ENCODE measurements around the gene UNC93B1. TPM values are rescaled to one million over a fixed set of nuclear protein-coding genes. Genes with fewer than 3 reads are reported as not detected.

The UNC93B1 gene
- total RNA-seq, 1 experiment from 2014 or later, result 23.3 TPM

DNA sequence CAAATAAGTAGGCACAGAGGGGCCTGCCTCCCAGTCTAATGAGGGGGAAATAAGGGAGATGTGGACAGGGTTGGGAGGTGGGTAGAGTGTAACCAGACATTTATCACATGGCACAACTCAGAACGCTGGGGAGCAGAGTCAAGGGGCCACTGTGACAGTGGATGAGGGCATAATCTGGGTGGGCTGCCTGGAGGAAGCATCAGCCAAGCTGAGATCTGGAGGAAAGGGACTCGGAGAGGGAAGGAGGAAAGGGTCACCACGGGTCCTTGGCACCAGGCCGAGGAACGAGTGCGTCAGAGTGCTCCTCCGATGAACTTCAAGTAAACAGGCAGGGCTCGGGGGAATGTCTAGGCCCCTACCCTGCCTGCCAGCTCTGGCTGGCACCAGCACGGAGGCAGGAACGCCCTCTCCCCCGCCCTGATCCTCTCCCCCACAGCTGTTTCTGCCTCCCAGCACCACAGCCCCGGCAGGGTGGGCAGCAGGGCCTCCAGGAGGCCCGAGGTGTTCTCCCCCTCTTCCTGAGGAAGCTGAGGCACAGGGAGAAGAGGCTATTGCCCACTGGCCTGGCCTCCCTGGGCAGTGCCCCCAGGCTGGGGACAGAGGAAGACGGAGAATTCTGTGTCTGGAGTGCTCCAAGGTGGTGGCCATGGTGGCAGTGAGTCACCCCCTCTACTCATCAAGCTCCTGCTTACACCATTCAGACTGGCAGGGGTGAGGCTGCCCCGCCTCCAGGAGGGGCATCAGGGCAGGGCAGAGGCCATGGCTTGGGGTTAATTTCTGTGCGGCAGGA is 10.5 kb upstream of the UNC93B1 start:
- Histone ChIP-seq H3K27me3 (ENCODE audit: insufficient read depth, low read length) (no peaks in the 10 kb centered on the region), H3K18ac (ENCODE audit: insufficient read length, low read depth, low read length) (no peak overlapping the region), H2AK5ac (ENCODE audit: insufficient read length, low read length) (no peak overlapping the region), H3K4me2 (ENCODE audit: insufficient read depth, insufficient read length, low read length) (no peak overlapping the region), H3K56ac (ENCODE audit: insufficient read length, low read depth, low read length) (no peak overlapping the region), H4K5ac (ENCODE audit: insufficient read length, low read depth, low read length) (no peak overlapping the region), H4K8ac (replicated peaks; ENCODE audit: insufficient read length, low read depth, low read length) (no peak overlapping the region), H2BK5ac (ENCODE audit: insufficient read length, low read length) (no peak overlapping the region), H3K79me1 (ENCODE audit: insufficient read depth, low read depth, low read length, poor library complexity, severe bottlenecking) (no peaks in the 10 kb centered on the region), H3K14ac (ENCODE audit: insufficient read depth, low read length) (no peak overlapping the region), H3K9ac (ENCODE audit: extremely low read depth, insufficient read length, low read length) (no peak overlapping the region), H3K4me1 (ENCODE audit: insufficient read depth, low read length) (no peaks in the 10 kb centered on the region), H3K9me3 (ENCODE audit: control insufficient read depth, low read depth, low read length) (no peaks in the 10 kb centered on the region), H3K79me2 (ENCODE audit: insufficient read depth, low read length) (no peaks in the 10 kb centered on the region), H4K20me1 (ENCODE audit: control insufficient read depth, insufficient read depth, insufficient read length) (no peaks in the 10 kb centered on the region), H2BK120ac (ENCODE audit: low read depth, low read length, poor library complexity, severe bottlenecking) (no peak overlapping the region), H4K91ac (ENCODE audit: insufficient read length, low read depth, low read length) (no peak overlapping the region), H3K27ac (ENCODE audit: insufficient read length, low read depth, low read length) (no peak overlapping the region), H3K4ac (ENCODE audit: low read depth, low read length) (no peak overlapping the region), H2BK15ac (ENCODE audit: low read depth, low read length) (no peak overlapping the region), H2AFZ (ENCODE audit: low read length) (no peak overlapping the region), H2BK20ac (ENCODE audit: low read depth, low read length, poor library complexity, severe bottlenecking) (no peak overlapping the region), H3K23me2 (ENCODE audit: insufficient read length, low read depth, low read length, poor library complexity, severe bottlenecking) (no peaks in the 10 kb centered on the region), H3T11ph (ENCODE audit: low read length) (no peak overlapping the region), H3K23ac (ENCODE audit: insufficient read length, low read depth, low read length) (no peak overlapping the region), H2BK12ac (ENCODE audit: insufficient read length, low read depth, low read length) (no peak overlapping the region)
- Mint-ChIP-seq H3K4me3 (peak overlapping the region in 1 of 2 experiments; percentile 42; a peak in 1 of 5 replicates), H3K27me3 (ENCODE audit: low read depth) (peaks cover 2% of the 10 kb centered on the region), H3K9me3 (peaks cover 0 to 1% of the 10 kb centered on the region in 2 experiments; a peak in 1 of 5 replicates), H3K4me1 (peaks cover 16 to 32% of the 10 kb centered on the region in 2 experiments), H3K36me3 (ENCODE audit: insufficient read depth in 1 of 3, low read depth in 3 of 3) (no peaks in the 10 kb centered on the region; a peak in 1 of 7 replicates), H3K27ac (peak overlapping the region; percentile 30 to 47 (median 30); a peak in 4 of 7 replicates)
- WGBS (ENCODE audit: extremely low coverage, insufficient read length, low lambda C conversion rate), result no CpG with 5 or more reads among the region's 16 CpGs
- no peak for DNase-seq
- TF ChIP-seq, protein P1, sequence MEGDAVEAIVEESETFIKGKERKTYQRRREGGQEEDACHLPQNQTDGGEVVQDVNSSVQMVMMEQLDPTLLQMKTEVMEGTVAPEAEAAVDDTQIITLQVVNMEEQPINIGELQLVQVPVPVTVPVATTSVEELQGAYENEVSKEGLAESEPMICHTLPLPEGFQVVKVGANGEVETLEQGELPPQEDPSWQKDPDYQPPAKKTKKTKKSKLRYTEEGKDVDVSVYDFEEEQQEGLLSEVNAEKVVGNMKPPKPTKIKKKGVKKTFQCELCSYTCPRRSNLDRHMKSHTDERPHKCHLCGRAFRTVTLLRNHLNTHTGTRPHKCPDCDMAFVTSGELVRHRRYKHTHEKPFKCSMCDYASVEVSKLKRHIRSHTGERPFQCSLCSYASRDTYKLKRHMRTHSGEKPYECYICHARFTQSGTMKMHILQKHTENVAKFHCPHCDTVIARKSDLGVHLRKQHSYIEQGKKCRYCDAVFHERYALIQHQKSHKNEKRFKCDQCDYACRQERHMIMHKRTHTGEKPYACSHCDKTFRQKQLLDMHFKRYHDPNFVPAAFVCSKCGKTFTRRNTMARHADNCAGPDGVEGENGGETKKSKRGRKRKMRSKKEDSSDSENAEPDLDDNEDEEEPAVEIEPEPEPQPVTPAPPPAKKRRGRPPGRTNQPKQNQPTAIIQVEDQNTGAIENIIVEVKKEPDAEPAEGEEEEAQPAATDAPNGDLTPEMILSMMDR (conservative IDR thresholded peaks at IDR 0.05), result no peak

Measured in H9 (cell line).